H1 (cell line): ENCODE data around the gene CTCF. TPM values are rescaled to one million over a fixed set of nuclear protein-coding genes. Genes with fewer than 3 reads are reported as not detected.

Experiments
- CTCF ChIA-PET: fragments of 300-600 bp; sonication (Branson Sonifier 250); formaldehyde crosslinking; loops from one replicate; lab custom pipeline; 2021; ENCODE audit not compliant: partially characterized antibody; lab: Charles Lee
- POLR2A ChIA-PET: fragments of 300-600 bp; sonication (Branson Sonifier 250); formaldehyde crosslinking; loops from one replicate; lab custom pipeline; 2021; ENCODE audit warnings: inconsistent platforms; ENCODE audit not compliant: partially characterized antibody; lab: Charles Lee
- DNase-seq, 2 experiments: peaks; one replicate each; pipeline versions ENCODE4 v3.0.0 to v3.0.0-alpha.2; 2010 to 2022; ENCODE audit warnings: low spot score in 2 of 2, low read depth in 1 of 2, mixed read lengths in 1 of 2
- FAIRE-seq: peaks from 2 replicates; lab custom pipeline; 2011; peaks lifted over from hg19 to GRCh38; lab: Jason Lieb, UNC
- H2AFZ ChIP-seq: 2 replicates; pipeline ENCODE4 v1.8.1; 2012; ENCODE audit warnings: low read length, inconsistent platforms
- H2AK5ac ChIP-seq: 2 replicates; pipeline ENCODE4 v1.6.1; 2013; ENCODE audit warnings: low read depth, low read length
- H2BK120ac ChIP-seq: replicated peaks from 2 replicates; pipeline ENCODE3; 2013; ENCODE audit warnings: low read depth, low read length, inconsistent platforms
- H2BK12ac ChIP-seq: 2 replicates; pipeline ENCODE4 v1.6.1; 2013; ENCODE audit warnings: low read depth, low read length
- H2BK15ac ChIP-seq: 2 replicates; pipeline ENCODE4 v1.6.1; 2013; ENCODE audit warnings: low read length
- H2BK20ac ChIP-seq: 2 replicates; pipeline ENCODE4 v1.6.1; 2013; ENCODE audit warnings: low read length
- H2BK5ac ChIP-seq: 2 replicates; pipeline ENCODE4 v1.6.1; 2013; ENCODE audit warnings: low read depth, low read length
- H3K14ac ChIP-seq: 2 replicates; pipeline ENCODE4 v1.6.1; 2013; ENCODE audit warnings: inconsistent platforms; ENCODE audit not compliant: insufficient read length
- H3K18ac ChIP-seq: 2 replicates; pipeline ENCODE4 v1.6.1; 2013; ENCODE audit warnings: low read length; ENCODE audit errors: extremely low read depth
- H3K23ac ChIP-seq: 2 replicates; pipeline ENCODE4 v1.6.1; 2013; ENCODE audit warnings: inconsistent platforms; ENCODE audit not compliant: insufficient read length
- H3K23me2 ChIP-seq: 2 replicates; pipeline ENCODE4 v1.6.1; 2013; ENCODE audit warnings: low read depth, low read length
- H3K27ac ChIP-seq: 2 replicates; pipeline ENCODE4 v1.6.1; 2011; ENCODE audit warnings: low read depth, low read length, inconsistent platforms
- H3K27me3 ChIP-seq, 4 experiments: replicated peaks in 1 of 4; 1 replicate in 1 of 4; 2 replicates in 3 of 4; pipeline versions ENCODE4 v1.6.1 to v1.8.1; 2011 to 2013; ENCODE audit warnings: low read length in 3 of 4, mild to moderate bottlenecking in 3 of 4, inconsistent platforms in 2 of 4, mixed read lengths in 2 of 4, moderate library complexity in 1 of 4; ENCODE audit not compliant: control insufficient read depth in 3 of 4, insufficient read depth in 3 of 4; ENCODE audit errors: extremely low read depth in 1 of 4
- H3K36me3 ChIP-seq, 4 experiments: 2 replicates each; pipeline versions ENCODE4 v1.6.1 to v1.8.1; 2011 to 2013; ENCODE audit warnings: mild to moderate bottlenecking in 4 of 4, low read length in 3 of 4, moderate library complexity in 2 of 4, control low read depth in 1 of 4, inconsistent platforms in 1 of 4; ENCODE audit not compliant: insufficient read depth in 4 of 4, control insufficient read depth in 2 of 4
- H3K4ac ChIP-seq: replicated peaks from 2 replicates; pipeline ENCODE3; 2013; ENCODE audit warnings: low read length, low read depth, mixed read lengths, inconsistent platforms; ENCODE audit not compliant: insufficient read length
- H3K4me1 ChIP-seq, 4 experiments: replicated peaks in 1 of 4; 1 replicate in 1 of 4; 2 replicates in 3 of 4; pipeline versions ENCODE4 v1.6.1 to v1.8.1; 2011 to 2013; ENCODE audit warnings: low read length in 3 of 4, inconsistent platforms in 2 of 4, mixed read lengths in 1 of 4; ENCODE audit not compliant: insufficient read depth in 4 of 4, control insufficient read depth in 3 of 4
- H3K4me2 ChIP-seq, 2 experiments: 2 replicates each; pipeline versions ENCODE4 v1.6.1 to v1.8.1; 2011 to 2013; ENCODE audit warnings: low read depth in 2 of 2, low read length in 2 of 2, control low read depth in 1 of 2, inconsistent platforms in 1 of 2, mild to moderate bottlenecking in 1 of 2; ENCODE audit not compliant: insufficient read depth in 1 of 2
- H3K4me3 ChIP-seq, 4 experiments: fragments of 200-600, 300-600 bp in 1 of 4; sonication (generic), shearing (Covaris generic), sonication (Bioruptor Twin) in 1 of 4; 2 replicates each; pipeline versions ENCODE4 v1.5.1 to v1.8.1; 2011 to 2016; ENCODE audit warnings: low read length in 4 of 4, low read depth in 3 of 4, control low read depth in 2 of 4, inconsistent platforms in 2 of 4, mild to moderate bottlenecking in 2 of 4, mixed read lengths in 1 of 4, moderate library complexity in 1 of 4; ENCODE audit not compliant: insufficient read depth in 2 of 4; ENCODE audit errors: extremely low read depth in 1 of 4
- H3K56ac ChIP-seq: replicated peaks from 2 replicates; pipeline ENCODE3; 2013; ENCODE audit warnings: low read depth, mild to moderate bottlenecking, mixed read lengths, low read length, inconsistent platforms; ENCODE audit not compliant: insufficient read length
- H3K79me1 ChIP-seq: 2 replicates; pipeline ENCODE4 v1.6.1; 2013; ENCODE audit warnings: low read depth, low read length, control low read depth
- H3K79me2 ChIP-seq, 2 experiments: 2 replicates each; pipeline versions ENCODE4 v1.6.1 to v1.8.1; 2012 to 2013; ENCODE audit warnings: low read length in 2 of 2, mild to moderate bottlenecking in 2 of 2, inconsistent platforms in 1 of 2; ENCODE audit not compliant: insufficient read depth in 2 of 2, control insufficient read depth in 1 of 2
- H3K9ac ChIP-seq, 4 experiments: replicated peaks in 1 of 4; 1 replicate in 1 of 4; 2 replicates in 3 of 4; pipeline versions ENCODE4 v1.6.1 to v1.8.1; 2011 to 2013; ENCODE audit warnings: low read depth in 3 of 4, low read length in 3 of 4, control low read depth in 2 of 4, mild to moderate bottlenecking in 2 of 4, moderate library complexity in 2 of 4, inconsistent platforms in 1 of 4; ENCODE audit errors: extremely low read depth in 1 of 4
- H3K9me3 ChIP-seq, 2 experiments: 2 replicates each; pipeline versions ENCODE4 v1.6.1 to v1.8.1; 2012 to 2013; ENCODE audit warnings: mild to moderate bottlenecking in 2 of 2, moderate library complexity in 2 of 2, control low read depth in 1 of 2, inconsistent platforms in 1 of 2, low read depth in 1 of 2, low read length in 1 of 2, mixed read lengths in 1 of 2; ENCODE audit not compliant: insufficient read depth in 2 of 2
- H4K20me1 ChIP-seq, 2 experiments: replicated peaks in 1 of 2; 2 replicates each; pipeline versions ENCODE3 to v1.8.1; 2011 to 2013; ENCODE audit warnings: inconsistent platforms in 2 of 2, low read length in 2 of 2, mild to moderate bottlenecking in 1 of 2; ENCODE audit not compliant: insufficient read depth in 2 of 2, control insufficient read depth in 1 of 2
- H4K5ac ChIP-seq: 2 replicates; pipeline ENCODE4 v1.6.1; 2013; ENCODE audit warnings: low read length, low read depth, mixed read lengths, inconsistent platforms; ENCODE audit not compliant: insufficient read length
- H4K8ac ChIP-seq: 2 replicates; pipeline ENCODE4 v1.8.0; 2013; ENCODE audit warnings: mild to moderate bottlenecking, moderate library complexity, low read length, inconsistent platforms; ENCODE audit not compliant: insufficient read depth; ENCODE audit errors: extremely low read depth
- H4K91ac ChIP-seq: replicated peaks from 2 replicates; pipeline ENCODE3; 2013; ENCODE audit warnings: low read length, mixed read lengths, inconsistent platforms; ENCODE audit not compliant: insufficient read length
- CHD1 ChIP-seq: IDR thresholded peaks from 2 replicates; pipeline ENCODE4 v1.6.1; 2012; ENCODE audit warnings: low read depth, low read length, improper control_type of control experiment
- CHD2 ChIP-seq: IDR thresholded peaks from 2 replicates; pipeline ENCODE4 v1.6.1; 2012; ENCODE audit warnings: low read length, improper control_type of control experiment
- KDM5A ChIP-seq: fragments of 200-600 bp; IDR thresholded peaks from 2 replicates; pipeline ENCODE4 v1.7.1; 2012; ENCODE audit warnings: mild to moderate bottlenecking, low read length, inconsistent platforms, mixed read lengths
- RAD21 ChIP-seq, 2 experiments: IDR thresholded peaks in 1 of 2; conservative IDR thresholded peaks in 1 of 2; 2 replicates each; pipeline ENCODE4 v1.6.1; 2011; ENCODE audit warnings: low read depth in 2 of 2, low read length in 2 of 2, improper control_type of control experiment in 1 of 2, inconsistent platforms in 1 of 2, mild to moderate bottlenecking in 1 of 2, moderate library complexity in 1 of 2
- SP2 ChIP-seq: IDR thresholded peaks from 2 replicates; pipeline ENCODE4 v1.6.1; 2012; ENCODE audit warnings: mild to moderate bottlenecking, low read length, inconsistent platforms
- ZNF274 ChIP-seq: IDR thresholded peaks from 2 replicates; pipeline ENCODE4 v1.7.0; 2012; ENCODE audit warnings: low read length, borderline replicate concordance; ENCODE audit errors: extremely low read depth
- WGBS, 2 experiments: shearing (Covaris generic) in 1 of 2; methylation state at CpG; one replicate each; pipeline versions ENCODE4 v1.1.6 to v1.1.7; 2013 to 2015; ENCODE audit warnings: low lambda C conversion rate in 2 of 2, mixed read lengths in 2 of 2, inconsistent platforms in 1 of 2, low coverage in 1 of 2, missing lambda C conversion rate in 1 of 2; ENCODE audit not compliant: insufficient replicate concordance in 2 of 2, insufficient coverage in 1 of 2, insufficient read length in 1 of 2; ENCODE audit errors: extremely low coverage in 1 of 2, missing lambda C conversion rate in 1 of 2; 5-methylcytosine and 5-hydroxymethylcytosine counted together
- polyA plus RNA-seq, 7 experiments: library from polyadenylated mRNA; depleted of rRNA in 3 of 7; stranded (reverse) in 5 of 7; unstranded in 2 of 7; fragments of >200 nt in 5 of 7; fragments of 200-250 nt in 2 of 7; gene quantifications; 1 replicate in 5 of 7; 2 replicates in 1 of 7; 4 replicates in 1 of 7; pipeline versions ENCODE4 v1.2.1 to v1.2.3, GENCODE V29; 2011 to 2013; ENCODE audit warnings: missing spikeins in 2 of 7, mixed read lengths in 2 of 7
- total RNA-seq: library from RNA; stranded (reverse); fragmentation: NEBNext Ultra II Directional; extraction: Animal tissue kit (Norgen Biotek cat#: 25700); gene quantifications from 2 replicates; pipeline ENCODE4 v1.2.1, GENCODE V29; 2021
- TF ChIP-seq, protein P1 (sequence below): IDR thresholded peaks from 2 replicates; pipeline ENCODE4 v1.6.1; 2011; ENCODE audit warnings: low read depth, mild to moderate bottlenecking, low read length; ENCODE audit not compliant: insufficient read depth
- TF ChIP-seq, protein P2 (sequence below), 3 experiments: IDR thresholded peaks; 1 replicate in 2 of 3; 2 replicates in 1 of 3; pipeline versions ENCODE4 v1.5.1 to v1.6.1; 2011; ENCODE audit warnings: low read length in 3 of 3, mild to moderate bottlenecking in 3 of 3, inconsistent platforms in 2 of 3, low read depth in 1 of 3, moderate library complexity in 1 of 3; ENCODE audit not compliant: insufficient read depth in 1 of 3; ENCODE audit errors: control extremely low read depth in 1 of 3

Gene CTCF
- total and polyA plus RNA-seq, 2 of the 8 experiments (the other 6 are each of a cell fraction or from before 2014, with no cell fraction given): 32.4 to 66.0 TPM

DNA sequence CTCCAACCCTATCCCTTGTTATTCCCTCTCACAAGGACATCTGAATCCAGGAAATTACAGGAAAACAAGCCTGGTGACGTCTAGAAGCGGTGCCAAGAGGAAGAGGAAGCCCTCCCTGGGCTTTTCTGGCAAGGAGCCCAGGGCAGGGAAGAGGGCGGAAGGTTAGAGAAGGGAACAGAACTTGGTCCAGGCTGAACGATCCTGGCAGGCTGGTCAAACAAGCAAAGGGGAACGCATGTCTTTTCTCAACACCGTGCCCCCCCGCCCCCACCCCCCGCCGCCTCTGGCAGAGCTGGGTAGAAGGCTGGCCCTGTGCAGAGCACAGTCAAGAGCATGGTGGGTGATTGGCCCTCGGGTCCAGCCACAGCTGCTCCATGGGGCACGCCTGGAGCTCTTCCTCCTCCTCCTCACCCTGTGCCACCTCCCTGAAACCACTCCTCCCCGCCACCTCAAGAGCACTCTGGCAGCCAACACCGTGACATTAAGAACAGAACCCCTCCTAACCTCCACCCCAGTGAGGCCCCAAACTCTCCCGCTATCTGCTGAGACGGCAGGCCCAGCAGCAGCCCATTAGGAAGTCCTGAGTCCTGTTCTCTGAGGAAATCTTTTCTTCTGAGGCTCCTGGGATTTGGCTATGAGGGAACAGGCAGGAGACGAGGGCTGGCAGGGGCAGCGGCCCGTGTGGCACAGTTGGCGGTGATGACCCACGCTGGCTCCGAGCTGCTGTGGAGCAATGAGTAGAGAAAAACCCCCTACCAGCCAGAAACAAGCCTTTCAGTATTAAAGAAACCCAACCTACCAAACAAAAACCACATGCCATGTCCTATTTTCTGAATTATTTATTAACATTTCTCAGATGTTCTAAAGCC, 111.6 kb downstream of the CTCF start:
- Histone ChIP-seq H3K4me2 (no peak overlapping the region), H3K79me1 (no peaks in the 10 kb centered on the region; the same call in none of the 2 replicates), H2BK12ac (no peak overlapping the region), H3K9me3 (no peaks in the 10 kb centered on the region), H3K79me2 (no peaks in the 10 kb centered on the region), H2BK20ac (no peak overlapping the region), H3K9ac (no peak overlapping the region), H4K8ac (no peak overlapping the region), H3K23ac (no peak overlapping the region), H2BK15ac (no peak overlapping the region), H3K36me3 (0 out of 8 replicates have a peak, but pooled peaks cover 0 to 3% (median 0%) of the 10 kb centered on the region in 4 experiments), H3K14ac (no peak overlapping the region), H3K4me3 (no peak overlapping the region), H3K27ac (no peak overlapping the region), H3K27me3 (no peaks in the 10 kb centered on the region), H2AFZ (no peak overlapping the region), H3K56ac (no peak overlapping the region), H2BK5ac (no peak overlapping the region), H3K18ac (no peak overlapping the region), H3K23me2 (no peaks in the 10 kb centered on the region), H4K5ac (no peak overlapping the region), H2AK5ac (no peak overlapping the region), H3K4ac (no peak overlapping the region), H3K4me1 (peaks cover 0 to 3% (median 0%) of the 10 kb centered on the region in 4 experiments; a peak in 1 of 7 replicates), H4K91ac (no peak overlapping the region), H4K20me1 (peaks cover 2 to 12% of the 10 kb centered on the region in 2 experiments), H2BK120ac (no peak overlapping the region)
- TF ChIP-seq, protein P1, sequence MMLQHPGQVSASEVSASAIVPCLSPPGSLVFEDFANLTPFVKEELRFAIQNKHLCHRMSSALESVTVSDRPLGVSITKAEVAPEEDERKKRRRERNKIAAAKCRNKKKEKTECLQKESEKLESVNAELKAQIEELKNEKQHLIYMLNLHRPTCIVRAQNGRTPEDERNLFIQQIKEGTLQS: no peak
- TF ChIP-seq SP2 (no peak), RAD21 (IDR thresholded peaks at IDR 0.05 in 1 of 2, conservative IDR thresholded peaks at IDR 0.05 in 1 of 2; ENCODE audit: low read depth in 2 of 2, low read length in 2 of 2) (no peak), CHD1 (no peak), ZNF274 (no peak), CHD2 (no peak), KDM5A (no peak)
- TF ChIP-seq, protein P2, sequence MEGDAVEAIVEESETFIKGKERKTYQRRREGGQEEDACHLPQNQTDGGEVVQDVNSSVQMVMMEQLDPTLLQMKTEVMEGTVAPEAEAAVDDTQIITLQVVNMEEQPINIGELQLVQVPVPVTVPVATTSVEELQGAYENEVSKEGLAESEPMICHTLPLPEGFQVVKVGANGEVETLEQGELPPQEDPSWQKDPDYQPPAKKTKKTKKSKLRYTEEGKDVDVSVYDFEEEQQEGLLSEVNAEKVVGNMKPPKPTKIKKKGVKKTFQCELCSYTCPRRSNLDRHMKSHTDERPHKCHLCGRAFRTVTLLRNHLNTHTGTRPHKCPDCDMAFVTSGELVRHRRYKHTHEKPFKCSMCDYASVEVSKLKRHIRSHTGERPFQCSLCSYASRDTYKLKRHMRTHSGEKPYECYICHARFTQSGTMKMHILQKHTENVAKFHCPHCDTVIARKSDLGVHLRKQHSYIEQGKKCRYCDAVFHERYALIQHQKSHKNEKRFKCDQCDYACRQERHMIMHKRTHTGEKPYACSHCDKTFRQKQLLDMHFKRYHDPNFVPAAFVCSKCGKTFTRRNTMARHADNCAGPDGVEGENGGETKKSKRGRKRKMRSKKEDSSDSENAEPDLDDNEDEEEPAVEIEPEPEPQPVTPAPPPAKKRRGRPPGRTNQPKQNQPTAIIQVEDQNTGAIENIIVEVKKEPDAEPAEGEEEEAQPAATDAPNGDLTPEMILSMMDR (IDR thresholded peaks at IDR 0.05; ENCODE audit: control extremely low read depth in 1 of 3, insufficient read depth in 1 of 3, low read depth in 1 of 3, low read length in 3 of 3): no peak
- DNase-seq (no peak), FAIRE-seq (no peak)
- ChIA-PET POLR2A (interaction anchor here (0.8 to 1.8 kb wide), 6 partner anchors 16 to 167 kb away, joined by 3 to 7 read pairs (median 4); partner anchors contain the start of gene GFOD2), CTCF (interaction anchor here (0.6 to 5.5 kb wide), 31 partner anchors 10 to 268 kb away, joined by 3 to 46 read pairs (median 7); partner anchors contain the start of genes GFOD2 and NUTF2)
- WGBS, 2 experiments: 90% methylated on average over 21 of the region's 21 CpGs; no CpG with 5 or more reads in 1 of the 2 experiments
